MM.1S (cell line): ENCODE measurements around the gene CIB2.

ENCODE experiments used
- DNase-seq: peaks from one replicate; pipeline ENCODE4 v3.0.0-alpha.2; 2015
- H2AFZ ChIP-seq: fragments of 300-600 bp; sonication (generic); 2 replicates; pipeline ENCODE4 v1.6.0; 2016; ENCODE audit warnings: antibody characterized with exemption, low read length
- H3F3A ChIP-seq: fragments of 300-600 bp; sonication (generic); 2 replicates; pipeline ENCODE4 v1.6.1; 2016; ENCODE audit warnings: mild to moderate bottlenecking, antibody characterized with exemption, low read length, moderate library complexity, mixed read lengths; ENCODE audit not compliant: insufficient read depth
- H3K27ac ChIP-seq: fragments of 300-600 bp; sonication (generic); 2 replicates; pipeline ENCODE4 v1.5.1; 2016; ENCODE audit warnings: mild to moderate bottlenecking, low read length
- H3K27me3 ChIP-seq: fragments of 300-600 bp; sonication (generic); replicated peaks from 2 replicates; pipeline ENCODE4 v1.6.0; 2016; ENCODE audit warnings: low read length; ENCODE audit not compliant: insufficient read depth
- H3K36me3 ChIP-seq: fragments of 300-600 bp; sonication (generic); replicated peaks from 2 replicates; pipeline ENCODE4 v1.6.1; 2016; ENCODE audit warnings: mild to moderate bottlenecking, low read length, mixed read lengths; ENCODE audit not compliant: insufficient read depth
- H3K4me1 ChIP-seq: fragments of 300-600 bp; sonication (generic); 2 replicates; pipeline ENCODE4 v1.6.1; 2016; ENCODE audit warnings: low read length, mixed read lengths
- H3K4me2 ChIP-seq: fragments of 300-600 bp; sonication (generic); 2 replicates; pipeline ENCODE4 v1.6.0; 2016; ENCODE audit warnings: low read depth, low read length
- H3K4me3 ChIP-seq: fragments of 300-600 bp; sonication (generic); 2 replicates; pipeline ENCODE4 v1.5.1; 2016; ENCODE audit warnings: low read length, mixed read lengths
- H3K79me2 ChIP-seq: fragments of 300-600 bp; sonication (generic); 2 replicates; pipeline ENCODE4 v1.6.1; 2016; ENCODE audit warnings: mixed run types, low read length, mixed read lengths
- H3K9ac ChIP-seq: fragments of 300-600 bp; sonication (generic); 2 replicates; pipeline ENCODE4 v1.6.1; 2016; ENCODE audit warnings: low read length, mixed read lengths
- H3K9me2 ChIP-seq: fragments of 300-600 bp; sonication (generic); replicated peaks from 2 replicates; pipeline ENCODE4 v1.6.1; 2016; ENCODE audit warnings: mild to moderate bottlenecking, low read length, mixed read lengths; ENCODE audit not compliant: insufficient read depth
- H3K9me3 ChIP-seq: fragments of 300-600 bp; sonication (generic); replicated peaks from 2 replicates; pipeline ENCODE4 v1.6.1; 2016; ENCODE audit warnings: mild to moderate bottlenecking, low read length, mixed read lengths; ENCODE audit not compliant: insufficient read depth
- H4K20me1 ChIP-seq: fragments of 300-600 bp; sonication (generic); 2 replicates; pipeline ENCODE4 v1.6.1; 2016; ENCODE audit warnings: mild to moderate bottlenecking, low read length, moderate library complexity, mixed read lengths; ENCODE audit not compliant: insufficient read depth
- EZH2 ChIP-seq: fragments of 300-600 bp; sonication (generic); optimal IDR thresholded peaks from 2 replicates; pipeline ENCODE3; 2017; ENCODE audit warnings: low read depth, mild to moderate bottlenecking, antibody characterized with exemption, low read length, mixed read lengths
- EZH2phosphoT487 ChIP-seq: fragments of 300-600 bp; sonication (generic); IDR thresholded peaks from 2 replicates; pipeline ENCODE4 v1.6.1; 2018; ENCODE audit warnings: antibody characterized with exemption, low read length
- TF ChIP-seq, protein P1 (sequence below): fragments of 300-600 bp; sonication (generic); IDR thresholded peaks from 2 replicates; pipeline ENCODE4 v1.5.1; 2016; ENCODE audit warnings: antibody characterized with exemption, low read length, mixed read lengths

CIB2 gene

DNA sequence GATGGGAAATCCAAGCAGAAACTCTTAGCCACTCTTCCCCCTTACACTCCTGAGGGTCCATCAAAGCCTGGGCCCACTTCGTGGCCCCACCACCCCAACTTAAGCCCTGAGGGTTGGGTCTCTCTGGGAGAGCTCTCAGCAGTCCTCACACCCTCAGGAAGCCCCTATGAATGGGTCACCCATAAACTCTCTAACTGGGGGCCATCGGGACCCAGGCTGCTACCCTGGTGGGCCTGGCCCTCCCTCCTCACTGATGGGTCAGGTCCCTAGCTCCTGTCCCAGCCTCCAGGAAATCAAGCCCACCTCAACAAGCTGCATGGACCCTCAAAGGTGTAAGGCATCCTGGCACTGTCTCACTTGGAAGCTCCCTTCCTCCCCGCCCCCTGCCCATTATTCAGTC lies 19.5 kb downstream of the CIB2 start:
- Histone ChIP-seq H3K4me2 (no peak overlapping the region), H3K27ac (no peak overlapping the region), H3K27me3 (no peaks in the 10 kb centered on the region), H3K9me3 (no peaks in the 10 kb centered on the region), H4K20me1 (no peaks in the 10 kb centered on the region), H3K9me2 (no peaks in the 10 kb centered on the region), H3K36me3 (no peaks in the 10 kb centered on the region), H3K9ac (no peak overlapping the region), H3K79me2 (no peaks in the 10 kb centered on the region), H3F3A (no peaks in the 10 kb centered on the region), H3K4me1 (no peaks in the 10 kb centered on the region), H3K4me3 (no peak overlapping the region), H2AFZ (no peak overlapping the region)
- TF ChIP-seq EZH2: no peak
- no peak for TF ChIP-seq EZH2phosphoT487
- no peak for DNase-seq

DNA sequence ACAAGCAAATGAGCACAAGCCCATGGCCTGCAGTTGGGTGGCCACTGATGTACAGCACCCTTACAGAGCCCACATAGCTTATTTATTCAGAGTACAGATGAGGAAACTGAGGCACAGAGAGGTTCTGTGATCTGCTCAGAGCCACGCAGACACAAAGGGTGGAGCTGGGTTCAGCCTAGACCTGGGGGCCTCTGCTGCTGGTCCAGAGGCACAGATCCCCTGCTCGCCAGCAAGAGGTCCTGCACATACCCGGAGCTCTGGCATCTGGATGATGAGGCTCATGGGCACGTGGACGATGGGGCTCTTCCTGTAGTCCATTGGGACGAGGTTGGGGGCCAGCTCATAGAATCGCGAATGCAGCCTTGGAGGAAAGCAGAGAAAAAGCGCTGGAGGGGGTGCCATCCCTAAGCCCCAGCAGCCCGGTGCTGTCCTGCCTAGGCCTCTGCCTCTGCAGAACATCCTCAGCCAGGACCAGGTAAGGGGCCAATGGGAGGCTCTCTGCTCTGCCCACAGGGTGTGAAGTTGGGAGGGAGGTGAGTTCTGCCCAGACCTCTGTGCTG lies 20.2 kb downstream of the CIB2 start:
- no peak overlapping the region for H2AFZ ChIP-seq
- H3K4me2 ChIP-seq: no peak overlapping the region
- no peaks in the 10 kb centered on the region for H3K79me2 ChIP-seq
- DNase-seq: no peak
- H4K20me1 ChIP-seq: no peaks in the 10 kb centered on the region
- no peaks in the 10 kb centered on the region for H3F3A ChIP-seq
- H3K36me3 ChIP-seq: no peaks in the 10 kb centered on the region
- H3K9ac ChIP-seq: no peak overlapping the region
- H3K4me3 ChIP-seq: no peak overlapping the region
- no peak overlapping the region for H3K27ac ChIP-seq
- no peaks in the 10 kb centered on the region for H3K27me3 ChIP-seq
- H3K9me3 ChIP-seq: no peaks in the 10 kb centered on the region
- H3K4me1 ChIP-seq: no peaks in the 10 kb centered on the region
- no peaks in the 10 kb centered on the region for H3K9me2 ChIP-seq
- TF ChIP-seq EZH2phosphoT487 (no peak), EZH2 (no peak)
- TF ChIP-seq, protein P1, sequence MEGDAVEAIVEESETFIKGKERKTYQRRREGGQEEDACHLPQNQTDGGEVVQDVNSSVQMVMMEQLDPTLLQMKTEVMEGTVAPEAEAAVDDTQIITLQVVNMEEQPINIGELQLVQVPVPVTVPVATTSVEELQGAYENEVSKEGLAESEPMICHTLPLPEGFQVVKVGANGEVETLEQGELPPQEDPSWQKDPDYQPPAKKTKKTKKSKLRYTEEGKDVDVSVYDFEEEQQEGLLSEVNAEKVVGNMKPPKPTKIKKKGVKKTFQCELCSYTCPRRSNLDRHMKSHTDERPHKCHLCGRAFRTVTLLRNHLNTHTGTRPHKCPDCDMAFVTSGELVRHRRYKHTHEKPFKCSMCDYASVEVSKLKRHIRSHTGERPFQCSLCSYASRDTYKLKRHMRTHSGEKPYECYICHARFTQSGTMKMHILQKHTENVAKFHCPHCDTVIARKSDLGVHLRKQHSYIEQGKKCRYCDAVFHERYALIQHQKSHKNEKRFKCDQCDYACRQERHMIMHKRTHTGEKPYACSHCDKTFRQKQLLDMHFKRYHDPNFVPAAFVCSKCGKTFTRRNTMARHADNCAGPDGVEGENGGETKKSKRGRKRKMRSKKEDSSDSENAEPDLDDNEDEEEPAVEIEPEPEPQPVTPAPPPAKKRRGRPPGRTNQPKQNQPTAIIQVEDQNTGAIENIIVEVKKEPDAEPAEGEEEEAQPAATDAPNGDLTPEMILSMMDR: no peak

DNA sequence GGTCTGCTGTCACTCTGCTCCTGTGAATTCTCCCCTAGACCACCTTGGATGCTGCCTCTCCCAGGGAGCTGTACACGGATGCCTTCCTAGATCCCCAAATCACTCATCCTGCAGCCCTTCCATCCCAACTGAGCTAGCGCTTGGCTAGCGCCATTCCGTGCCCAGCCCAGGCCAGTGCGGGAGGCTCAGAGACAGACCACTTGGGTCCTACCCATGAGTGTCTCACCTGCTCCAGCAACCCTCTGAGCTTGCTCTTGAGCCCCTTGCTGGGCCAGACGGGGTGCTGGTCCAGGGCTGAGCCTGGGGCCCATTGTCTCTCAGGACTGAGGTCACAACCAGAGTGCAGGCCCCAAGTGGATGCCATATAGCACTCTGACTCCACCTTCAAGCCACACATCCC lies 21.1 kb downstream of the CIB2 start:
- Histone ChIP-seq H2AFZ (no peak overlapping the region), H3F3A (no peaks in the 10 kb centered on the region), H3K9me2 (no peaks in the 10 kb centered on the region), H3K4me1 (no peaks in the 10 kb centered on the region), H3K27me3 (no peaks in the 10 kb centered on the region), H3K4me2 (no peak overlapping the region), H3K36me3 (no peaks in the 10 kb centered on the region), H3K9me3 (no peaks in the 10 kb centered on the region), H4K20me1 (no peaks in the 10 kb centered on the region), H3K9ac (no peak overlapping the region), H3K79me2 (no peaks in the 10 kb centered on the region), H3K4me3 (no peak overlapping the region), H3K27ac (no peak overlapping the region)
- DNase-seq: no peak
- TF ChIP-seq, protein P1: no peak
- no peak for TF ChIP-seq EZH2phosphoT487
- no peak for TF ChIP-seq EZH2

DNA sequence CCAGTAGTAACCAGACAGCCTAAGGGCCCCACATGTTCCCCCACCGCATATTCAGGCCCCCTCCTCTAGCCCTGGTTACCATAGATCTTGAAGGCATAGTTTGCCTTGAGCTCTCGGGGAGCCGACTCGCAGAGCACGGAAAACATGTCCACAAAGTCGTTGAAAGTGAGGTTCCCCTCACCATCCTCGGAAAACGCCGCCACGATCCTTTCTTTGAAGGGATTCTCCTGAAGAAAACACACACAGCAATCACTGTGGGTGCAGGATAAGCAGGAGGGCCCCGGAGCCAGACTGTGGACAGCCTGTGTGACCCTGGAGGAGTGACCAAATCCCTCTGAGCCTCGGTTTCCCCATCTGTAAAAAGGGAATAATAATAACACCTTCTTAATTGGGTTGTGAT lies 22.1 kb downstream of the CIB2 start:
- Histone ChIP-seq H3K9me2 (no peaks in the 10 kb centered on the region), H3K4me3 (no peak overlapping the region), H3K79me2 (no peaks in the 10 kb centered on the region), H3K9ac (no peak overlapping the region), H3K9me3 (no peaks in the 10 kb centered on the region), H4K20me1 (no peaks in the 10 kb centered on the region), H2AFZ (no peak overlapping the region), H3K27me3 (no peaks in the 10 kb centered on the region), H3K4me1 (no peaks in the 10 kb centered on the region), H3F3A (no peaks in the 10 kb centered on the region), H3K4me2 (no peak overlapping the region), H3K36me3 (no peaks in the 10 kb centered on the region), H3K27ac (no peak overlapping the region)
- no peak for DNase-seq
- TF ChIP-seq EZH2: no peak
- TF ChIP-seq EZH2phosphoT487: no peak
- TF ChIP-seq, protein P1: no peak
